ENCODE data around the gene MMP14. TPM values are rescaled to one million over a fixed set of nuclear protein-coding genes. Genes with fewer than 3 reads are reported as not detected.

MMP14 gene
- total and polyA plus RNA-seq, 2 experiments from 2014 or later: 21.4 to 160 TPM

- no peak overlapping the region for H3K4me2 ChIP-seq
- no peaks in the 10 kb centered on the region for H3K9me3 ChIP-seq (ENCODE audit: low read depth)
- 45% methylated on average over 6 of the region's 6 CpGs for WGBS (ENCODE audit: low lambda C conversion rate, missing lambda C conversion rate)
- H4K20me1 ChIP-seq (ENCODE audit: insufficient read depth, poor library complexity, severe bottlenecking): no peaks in the 10 kb centered on the region
- no peak overlapping the region for H3K4me3 ChIP-seq
- no peak overlapping the region for H2AFZ ChIP-seq
- TF ChIP-seq CTCF (IDR thresholded peaks at IDR 0.05; ENCODE audit: poor library complexity) (peak; percentile 25), EZH2 (IDR thresholded peaks at IDR 0.05; ENCODE audit: borderline replicate concordance) (no peak)
- peaks cover 7% of the 10 kb centered on the region for H3K4me1 ChIP-seq (ENCODE audit: insufficient read depth)
- H3K36me3 ChIP-seq (replicated peaks; ENCODE audit: insufficient read depth, low read depth): no peaks in the 10 kb centered on the region
- no peaks in the 10 kb centered on the region for H3K79me2 ChIP-seq
- H3K27me3 ChIP-seq: no peaks in the 10 kb centered on the region
- DNase-seq (ENCODE audit: low spot score): no peak
- no peak overlapping the region for H3K27ac ChIP-seq
- H3K9me2 ChIP-seq (replicated peaks; ENCODE audit: insufficient read depth): no peaks in the 10 kb centered on the region
These were observed 29.3 kb downstream of the MMP14 start for GRCh38 chr14:22865424-22866405.

- no peak for TF ChIP-seq CTCF (IDR thresholded peaks at IDR 0.05; ENCODE audit: poor library complexity)
- TF ChIP-seq EZH2 (IDR thresholded peaks at IDR 0.05; ENCODE audit: borderline replicate concordance): no peak
- TF ChIP-seq EZH2phosphoT487 (IDR thresholded peaks at IDR 0.05; ENCODE audit: low read depth, severe bottlenecking, unreplicated experiment): no peak
- Histone ChIP-seq H3K36me3 (replicated peaks; ENCODE audit: insufficient read depth, low read depth) (no peaks in the 10 kb centered on the region), H3K9me2 (replicated peaks; ENCODE audit: insufficient read depth) (no peaks in the 10 kb centered on the region), H3K27ac (no peak overlapping the region), H3K4me2 (no peak overlapping the region), H3K9me3 (ENCODE audit: low read depth) (no peaks in the 10 kb centered on the region), H3K27me3 (no peaks in the 10 kb centered on the region), H3K4me3 (no peak overlapping the region), H2AFZ (no peak overlapping the region), H3K79me2 (no peaks in the 10 kb centered on the region), H3K4me1 (ENCODE audit: insufficient read depth) (peaks cover 8% of the 10 kb centered on the region), H4K20me1 (ENCODE audit: insufficient read depth, poor library complexity, severe bottlenecking) (no peaks in the 10 kb centered on the region)
- 91% methylated on average over 5 of the region's 5 CpGs for WGBS (ENCODE audit: low lambda C conversion rate, missing lambda C conversion rate)
- DNase-seq (ENCODE audit: low spot score): no peak
These were observed 30.5 kb downstream of the MMP14 start for GRCh38 chr14:22866874-22867273.

GRCh38 chr14:22870811-22871223 lies 34.4 kb downstream of the MMP14 start:
- WGBS (ENCODE audit: low lambda C conversion rate, missing lambda C conversion rate): 3% methylated on average over 1 of the region's 1 CpG

More at GRCh38 chr14:22870811-22871223, 34.4 kb downstream of the MMP14 start:
- Histone ChIP-seq H3K27ac (peak overlapping the region; percentile 100), H3K9me2 (replicated peaks; ENCODE audit: insufficient read depth) (no peaks in the 10 kb centered on the region), H2AFZ (peak overlapping the region; percentile 63), H3K9me3 (ENCODE audit: low read depth) (no peaks in the 10 kb centered on the region), H3K27me3 (no peaks in the 10 kb centered on the region), H4K20me1 (ENCODE audit: insufficient read depth, poor library complexity, severe bottlenecking) (no peaks in the 10 kb centered on the region), H3K36me3 (replicated peaks; ENCODE audit: insufficient read depth, low read depth) (no peaks in the 10 kb centered on the region), H3K79me2 (peaks cover 22% of the 10 kb centered on the region), H3K4me1 (ENCODE audit: insufficient read depth) (peaks cover 15% of the 10 kb centered on the region), H3K4me3 (peak overlapping the region; percentile 1), H3K4me2 (peak overlapping the region; percentile 79)
- no peak for DNase-seq (ENCODE audit: low spot score)
- no peak for TF ChIP-seq EZH2phosphoT487 (IDR thresholded peaks at IDR 0.05; ENCODE audit: low read depth, severe bottlenecking, unreplicated experiment)

All from hepatocyte (in vitro differentiated cells).